ENCODE data around the gene PRDM9. TPM values are rescaled to one million over a fixed set of nuclear protein-coding genes. Genes with fewer than 3 reads are reported as not detected.

Gene PRDM9
- total and polyA plus RNA-seq, 2 of the 8 experiments (the other 6 are each of a cell fraction or from before 2014, with no cell fraction given), result not detected

DNA sequence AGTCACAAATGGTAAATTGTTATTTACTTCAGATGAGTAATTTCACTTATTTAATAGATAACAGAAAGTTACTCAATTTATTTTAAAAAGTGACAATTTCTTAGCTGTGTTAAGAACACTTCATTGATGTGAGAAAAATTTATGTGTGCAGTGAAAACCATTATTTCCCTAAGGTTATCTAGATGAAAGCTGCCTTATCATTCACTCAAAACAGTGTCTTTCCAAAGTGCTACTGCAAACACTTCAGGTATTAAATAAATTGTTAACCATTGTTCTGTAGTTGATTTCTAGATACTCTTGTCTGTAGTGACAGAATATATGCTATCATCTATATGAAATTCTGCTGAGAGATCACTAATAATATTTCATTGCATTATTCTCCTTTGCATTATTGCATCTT is 33.5 kb upstream of the PRDM9 start (continued):
- no peak for TF ChIP-seq BRCA1 (IDR thresholded peaks at IDR 0.05; ENCODE audit: low read depth, low read length)
- no peak for TF ChIP-seq POLR2AphosphoS5 (IDR thresholded peaks at IDR 0.05; ENCODE audit: low read depth, low read length)

All from H1 (cell line).